B cell (primary cell): ENCODE results near the gene SLC49A3.
"Not testable (repeated sequence)": the region's sequence is repeated elsewhere in the genome, so short reads cannot be mapped to it uniquely, and the experiment has no call there.

Experiments used
- EZH2 ChIP-seq: IDR thresholded peaks from 2 replicates; pipeline ENCODE4 v1.6.1; 2012; ENCODE audit warnings: borderline replicate concordance, low read depth, mild to moderate bottlenecking, moderate library complexity, low read length; ENCODE audit not compliant: insufficient read depth, poor library complexity, severe bottlenecking
- TF ChIP-seq, protein P1 (sequence below): fragments of 200-600 bp; IDR thresholded peaks from one replicate; pipeline ENCODE4 v1.8.0; 2022; ENCODE audit warnings: antibody characterized with exemption, mild to moderate bottlenecking

DNA sequence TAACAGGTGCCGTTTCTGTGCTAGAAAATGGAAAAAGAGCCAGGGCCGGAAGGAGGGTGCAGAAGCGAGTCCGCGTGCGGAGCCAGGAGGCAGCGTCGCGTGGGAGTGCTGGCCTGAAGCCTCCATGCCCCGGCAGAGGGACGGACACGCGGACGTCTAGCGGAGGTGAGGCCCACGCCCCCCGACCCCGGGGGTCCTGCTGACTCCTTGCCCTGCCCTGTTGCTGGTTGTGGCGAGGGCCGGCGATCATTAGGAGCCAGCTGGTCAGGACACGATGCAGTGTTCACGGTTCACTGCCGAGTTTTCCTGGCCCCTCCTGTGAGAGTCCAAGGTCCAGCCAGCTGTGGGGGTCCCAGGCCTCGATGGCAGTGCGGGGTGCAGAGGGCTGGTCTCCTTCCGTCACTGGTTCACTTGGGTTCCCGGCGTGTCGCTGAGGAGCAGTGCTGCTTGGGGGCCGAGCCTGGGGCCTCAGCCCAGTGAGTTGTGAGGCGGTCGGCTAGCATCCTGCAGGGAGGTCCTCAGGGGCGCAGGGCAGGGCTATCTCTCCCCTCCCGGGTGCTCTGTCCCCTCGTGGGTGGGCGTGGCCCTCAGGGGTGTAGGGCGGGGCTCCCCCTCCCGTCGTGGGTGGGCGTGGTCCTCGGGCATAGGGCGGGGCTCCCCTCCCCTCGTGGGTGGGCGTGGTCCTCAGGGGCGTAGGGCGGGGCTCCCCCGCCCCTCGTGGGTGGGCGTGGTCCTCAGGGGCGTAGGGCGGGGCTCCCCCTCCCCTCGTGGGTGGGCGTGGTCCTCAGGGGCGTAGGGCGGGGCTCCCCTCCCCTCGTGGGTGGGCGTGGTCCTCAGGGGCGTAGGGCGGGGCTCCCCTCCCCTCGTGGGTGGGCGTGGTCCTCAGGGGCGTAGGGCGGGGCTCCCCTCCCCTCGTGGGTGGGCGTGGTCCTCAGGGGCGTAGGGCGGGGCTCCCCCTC lies 42.3 kb upstream of the SLC49A3 start:
- TF ChIP-seq, protein P1, sequence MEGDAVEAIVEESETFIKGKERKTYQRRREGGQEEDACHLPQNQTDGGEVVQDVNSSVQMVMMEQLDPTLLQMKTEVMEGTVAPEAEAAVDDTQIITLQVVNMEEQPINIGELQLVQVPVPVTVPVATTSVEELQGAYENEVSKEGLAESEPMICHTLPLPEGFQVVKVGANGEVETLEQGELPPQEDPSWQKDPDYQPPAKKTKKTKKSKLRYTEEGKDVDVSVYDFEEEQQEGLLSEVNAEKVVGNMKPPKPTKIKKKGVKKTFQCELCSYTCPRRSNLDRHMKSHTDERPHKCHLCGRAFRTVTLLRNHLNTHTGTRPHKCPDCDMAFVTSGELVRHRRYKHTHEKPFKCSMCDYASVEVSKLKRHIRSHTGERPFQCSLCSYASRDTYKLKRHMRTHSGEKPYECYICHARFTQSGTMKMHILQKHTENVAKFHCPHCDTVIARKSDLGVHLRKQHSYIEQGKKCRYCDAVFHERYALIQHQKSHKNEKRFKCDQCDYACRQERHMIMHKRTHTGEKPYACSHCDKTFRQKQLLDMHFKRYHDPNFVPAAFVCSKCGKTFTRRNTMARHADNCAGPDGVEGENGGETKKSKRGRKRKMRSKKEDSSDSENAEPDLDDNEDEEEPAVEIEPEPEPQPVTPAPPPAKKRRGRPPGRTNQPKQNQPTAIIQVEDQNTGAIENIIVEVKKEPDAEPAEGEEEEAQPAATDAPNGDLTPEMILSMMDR = not testable (repeated sequence)
- not testable (repeated sequence) for TF ChIP-seq EZH2
